CD4-positive, alpha-beta T cell treated with Interleukin-2 at 100 ng/mL for 4 hours (primary cell): ENCODE measurements around the gene EDIL3.
"Not testable (repeated sequence)": the region's sequence is repeated elsewhere in the genome, so short reads cannot be mapped to it uniquely, and the experiment has no call there.

ENCODE experiments used
- DNase-seq: peaks from one replicate; pipeline ENCODE4 v3.0.0-alpha.2; 2020; ENCODE audit warnings: low spot score

EDIL3 gene

DNA sequence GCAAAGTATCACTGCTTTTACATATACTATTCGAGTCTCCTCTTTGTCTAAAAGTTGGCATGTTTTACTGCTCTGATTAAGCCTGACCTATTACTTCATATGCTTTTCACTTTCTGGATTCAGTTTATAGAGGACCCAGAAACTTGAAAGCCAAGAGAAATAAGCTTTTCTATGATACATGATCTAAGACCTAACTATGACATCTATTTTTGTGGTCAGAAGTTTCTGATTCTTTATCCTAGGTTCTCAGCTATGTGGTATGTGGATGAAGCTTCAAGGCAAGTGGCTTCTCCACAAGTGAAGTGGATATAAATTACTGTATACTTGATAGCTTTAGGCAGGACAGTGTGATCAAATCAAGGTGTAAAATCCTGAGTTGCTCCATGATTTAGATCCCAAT lies 6.3 kb downstream of the EDIL3 start:
- DNase-seq: no peak

DNA sequence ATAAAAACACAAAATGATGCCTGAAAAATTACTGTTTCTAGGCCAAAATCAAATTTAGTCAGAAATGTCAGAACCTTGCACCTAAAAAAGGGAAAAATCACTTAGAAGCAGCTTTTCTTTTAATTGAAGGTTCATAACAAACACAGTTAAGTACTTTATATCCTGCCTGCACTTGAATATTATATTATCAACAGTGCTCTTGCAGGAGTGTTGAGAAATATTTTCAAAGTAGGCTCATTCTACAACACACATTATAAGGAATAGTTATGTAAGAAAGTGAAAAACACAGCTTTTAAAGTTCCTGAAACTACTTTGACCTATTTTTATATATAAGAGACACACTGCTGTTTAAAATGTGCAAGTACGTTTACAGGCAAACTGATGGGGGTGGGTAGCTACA lies 8.3 kb downstream of the EDIL3 start:
- no peak for DNase-seq

DNA sequence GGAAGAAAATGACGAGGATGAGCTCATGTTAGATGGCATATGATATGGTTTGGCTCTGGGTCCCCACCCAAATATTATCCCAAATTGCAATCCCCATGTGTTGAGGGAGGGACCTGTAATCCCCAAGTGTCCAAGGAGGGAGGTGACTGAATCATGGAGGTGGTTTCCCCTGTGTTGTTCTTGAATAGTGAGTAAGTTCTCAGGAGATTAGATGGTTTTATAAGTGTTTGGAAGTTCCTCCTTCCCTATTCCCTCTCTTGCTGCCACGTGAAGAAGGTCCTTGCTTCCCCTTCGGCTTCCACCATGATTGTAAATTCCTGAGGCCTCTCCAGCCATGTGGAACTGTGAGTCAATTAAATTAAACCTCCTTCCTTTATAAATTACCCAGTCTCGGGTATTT lies 10.1 kb downstream of the EDIL3 start:
- no peak for DNase-seq

DNA sequence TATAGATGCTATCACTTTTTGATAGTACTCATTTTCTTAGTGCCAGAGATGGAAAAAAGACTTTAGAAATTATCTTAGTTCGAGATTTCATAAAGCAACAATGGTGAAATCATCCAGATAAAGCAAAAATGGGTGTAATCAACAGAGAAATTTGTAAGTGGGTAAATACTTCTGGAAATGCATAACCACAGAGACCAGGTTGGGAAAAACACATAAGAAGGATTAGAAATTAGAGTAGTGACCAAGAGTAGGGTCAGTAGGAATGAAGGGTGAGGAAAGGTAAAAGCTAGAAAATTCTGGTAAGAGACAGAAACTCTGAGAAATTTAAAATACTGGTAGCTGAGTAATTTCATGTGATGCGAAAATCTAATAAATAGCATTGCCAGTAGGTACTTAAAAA lies 11.2 kb downstream of the EDIL3 start:
- DNase-seq: no peak

DNA sequence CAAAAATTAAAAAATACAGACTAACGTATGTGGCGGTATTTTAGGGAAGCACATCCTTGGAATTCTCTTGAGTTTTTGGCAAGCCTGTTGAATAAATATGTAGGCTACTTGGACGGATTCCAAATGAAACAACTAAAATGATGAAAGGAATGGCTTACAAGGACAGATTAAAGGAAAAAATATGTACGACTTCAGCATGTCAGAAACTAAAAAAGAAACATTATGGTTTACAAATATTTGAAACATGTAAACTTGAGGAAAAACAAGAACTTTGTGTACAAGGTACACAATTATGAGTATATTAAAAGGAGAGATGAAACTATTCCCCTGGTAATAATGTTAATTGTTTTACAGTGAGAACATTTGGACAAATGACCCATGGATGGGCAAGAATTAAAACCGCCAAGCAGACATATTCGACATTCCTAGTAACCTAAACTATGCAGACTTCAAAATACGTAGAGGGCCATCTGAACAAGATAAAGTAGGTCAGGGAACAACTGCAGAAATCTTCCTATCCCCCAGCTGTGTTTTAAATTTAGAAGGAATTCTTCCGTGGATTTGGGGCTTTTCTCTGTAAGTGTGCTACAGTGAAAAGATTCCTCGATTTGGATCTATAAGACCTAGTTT lies 12.5 kb downstream of the EDIL3 start:
- no peak for DNase-seq

DNA sequence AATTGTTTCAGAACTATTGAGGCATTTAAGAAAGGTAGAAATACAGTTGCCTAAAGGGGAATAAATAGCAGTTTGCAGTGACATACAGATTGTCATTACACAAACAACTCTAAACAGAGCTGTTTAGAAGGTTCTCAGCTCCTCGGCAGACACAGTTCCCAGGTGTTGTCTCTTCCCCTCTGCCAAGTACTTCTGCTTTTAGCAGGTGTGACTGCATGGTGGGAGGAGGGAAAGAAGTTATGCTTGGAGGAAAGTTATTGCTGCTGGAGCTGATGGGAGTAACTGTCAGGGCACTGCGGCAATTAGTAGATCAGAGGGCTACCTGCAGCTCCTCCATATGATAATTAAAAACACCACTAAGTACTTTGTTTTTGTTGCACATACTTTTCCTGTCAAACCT lies 14.5 kb downstream of the EDIL3 start:
- no peak for DNase-seq

DNA sequence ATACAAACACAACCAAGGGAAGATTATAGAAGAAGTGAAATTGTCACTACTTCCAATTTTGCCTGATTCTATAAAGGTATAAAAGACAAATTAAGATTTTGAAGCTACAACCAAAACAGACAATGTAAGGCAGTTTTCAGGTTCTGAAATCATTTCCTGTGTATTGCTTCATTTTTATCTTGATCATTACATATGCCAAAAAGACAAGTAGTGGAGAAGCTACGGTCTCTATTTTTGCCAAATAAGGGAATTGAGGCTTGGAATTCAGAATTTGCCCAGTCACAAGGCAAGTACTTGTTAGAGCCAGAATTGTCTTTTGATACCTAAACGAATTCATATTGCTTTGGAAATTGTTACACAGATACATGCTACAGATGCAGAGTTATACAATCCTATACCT lies 20.6 kb downstream of the EDIL3 start:
- no peak for DNase-seq

DNA sequence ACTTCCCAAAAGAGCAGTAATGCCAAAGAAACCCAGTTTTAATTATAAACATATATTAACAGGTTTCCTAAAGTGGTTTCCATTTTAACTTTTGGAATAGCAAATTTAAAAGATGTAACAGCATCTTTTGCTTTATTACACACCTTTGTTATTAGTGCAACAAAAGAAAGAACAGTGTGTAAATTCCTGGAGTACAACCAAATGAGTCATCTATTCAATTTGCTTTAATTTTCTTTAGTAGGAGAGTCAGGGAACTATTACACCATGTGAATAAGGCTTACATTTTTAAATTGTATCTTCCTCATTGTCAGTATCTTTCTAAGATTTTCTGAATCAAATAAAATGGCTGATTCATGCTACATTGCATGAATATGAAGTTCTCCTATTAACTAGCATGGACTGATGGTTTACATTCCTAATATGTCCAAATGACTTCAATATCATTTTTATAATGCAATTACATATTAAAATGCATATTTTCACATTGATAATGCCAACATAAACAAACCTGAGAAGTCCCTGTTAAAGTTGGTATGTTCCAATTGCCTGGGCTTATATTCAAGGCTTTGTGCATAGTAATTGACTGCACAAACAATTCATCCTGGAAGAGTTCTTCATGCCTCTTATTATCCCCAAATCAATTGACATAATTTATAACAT lies 22.5 kb downstream of the EDIL3 start:
- no peak for DNase-seq

DNA sequence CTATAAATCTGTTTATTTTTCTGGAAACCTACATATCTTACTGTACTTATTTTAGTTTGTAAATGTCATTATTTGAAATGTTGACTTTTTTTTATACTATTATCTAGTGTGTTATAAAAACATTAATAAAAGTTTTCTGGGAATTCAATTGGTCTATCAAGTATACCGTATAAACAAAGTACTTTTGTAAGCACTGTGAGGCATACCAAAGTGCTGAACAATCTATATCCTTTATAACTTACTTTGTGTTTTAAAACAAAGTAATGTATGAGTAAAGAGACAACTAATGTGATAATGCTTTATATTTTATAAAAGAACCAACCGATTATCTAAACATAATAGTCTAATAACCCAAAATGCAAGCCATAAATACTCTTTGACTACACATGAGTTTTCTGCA lies 23.1 kb downstream of the EDIL3 start:
- DNase-seq: no peak

DNA sequence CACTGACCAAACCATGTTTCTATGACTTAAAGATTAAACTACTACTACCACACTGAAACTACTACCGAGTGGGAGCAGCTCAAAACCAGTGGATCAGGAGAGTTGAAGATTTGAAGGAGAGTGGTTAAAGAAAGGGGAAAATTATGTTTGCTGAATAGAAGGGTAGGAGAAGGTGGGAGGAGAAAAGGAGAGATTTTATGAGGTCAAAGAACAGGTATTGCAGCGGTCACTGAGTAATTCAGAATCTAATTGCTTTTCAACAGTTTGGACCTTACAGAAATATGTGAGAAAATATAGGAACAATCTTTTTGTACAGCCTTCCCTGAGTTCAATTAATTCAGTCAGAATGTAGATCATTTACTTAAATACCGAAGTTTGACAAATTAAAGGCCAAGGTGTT lies 24.6 kb downstream of the EDIL3 start:
- DNase-seq: no peak

DNA sequence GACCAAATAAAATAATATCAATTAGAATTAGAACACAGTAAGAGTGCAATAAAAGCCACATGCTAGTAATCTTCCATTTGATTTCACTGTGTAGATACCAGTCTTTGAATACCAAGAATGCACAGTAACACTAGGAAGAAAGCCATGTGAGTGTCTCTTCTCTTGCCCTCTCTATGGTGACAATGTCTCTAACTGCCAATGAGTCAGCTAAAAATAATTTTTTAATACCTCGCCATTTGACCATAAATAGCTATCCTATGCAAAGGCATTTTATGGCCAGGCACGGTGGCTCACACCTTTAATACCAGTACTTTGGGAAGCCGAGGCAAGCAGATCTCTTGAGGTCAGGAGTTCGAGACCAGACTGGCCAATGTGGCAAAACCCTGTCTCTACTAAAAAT lies 30.6 kb downstream of the EDIL3 start:
- no peak for DNase-seq

DNA sequence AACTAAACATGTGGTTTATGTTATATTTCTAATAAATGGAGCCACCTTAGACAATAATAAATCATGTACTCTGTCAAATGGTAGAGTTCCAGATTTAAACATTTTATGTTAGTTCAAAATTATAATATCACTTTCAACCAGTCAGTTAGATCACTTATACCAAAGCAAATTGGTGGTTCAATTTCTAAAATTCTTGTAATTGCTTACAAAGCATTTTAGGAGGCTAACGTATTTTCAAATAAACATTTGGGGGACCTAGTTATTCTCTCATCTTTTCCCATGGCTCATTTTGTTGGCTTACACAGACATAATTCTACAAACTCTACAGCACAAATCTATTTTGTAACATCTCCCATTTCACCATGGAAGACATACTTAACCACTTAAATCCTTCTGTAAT lies 39.9 kb downstream of the EDIL3 start:
- no peak for DNase-seq

DNA sequence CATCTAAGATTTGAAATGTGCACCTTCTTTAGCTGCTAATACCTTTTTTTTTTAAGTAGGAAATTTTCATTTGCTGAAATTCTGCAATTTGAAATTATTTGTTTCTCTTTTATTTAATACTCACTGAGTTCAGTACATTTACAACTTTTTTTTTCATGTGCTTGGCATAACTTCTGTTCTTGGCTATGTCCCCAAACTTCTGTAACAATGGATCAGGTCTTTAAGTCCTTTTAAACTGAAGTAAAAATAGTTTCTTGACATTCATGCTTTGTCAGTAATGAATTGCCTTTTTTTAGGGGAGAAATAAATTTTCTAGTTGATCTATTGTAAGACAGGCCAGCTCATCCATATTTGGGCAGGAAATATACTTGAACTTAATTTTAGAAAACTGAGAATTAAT lies 41.5 kb downstream of the EDIL3 start:
- DNase-seq: no peak

DNA sequence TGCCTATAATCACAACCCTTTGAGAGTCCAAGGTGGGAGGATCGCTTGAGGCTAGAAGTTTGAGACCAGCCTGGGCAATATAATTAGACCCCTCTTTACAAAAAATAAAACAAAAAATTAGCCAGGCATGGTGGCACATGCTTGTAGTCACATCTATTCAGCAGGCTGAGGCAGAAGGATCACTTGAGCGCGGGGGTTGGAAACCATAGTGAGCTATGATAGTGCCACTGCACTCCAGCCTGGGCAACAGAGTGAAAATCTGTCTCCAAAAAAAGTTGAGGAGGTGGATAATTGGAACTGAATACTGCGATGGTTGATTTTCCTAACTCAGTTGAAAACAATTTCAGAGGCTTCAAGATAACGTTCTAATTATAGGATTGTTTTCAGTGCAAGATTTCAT lies 52.6 kb downstream of the EDIL3 start:
- DNase-seq: no peak

DNA sequence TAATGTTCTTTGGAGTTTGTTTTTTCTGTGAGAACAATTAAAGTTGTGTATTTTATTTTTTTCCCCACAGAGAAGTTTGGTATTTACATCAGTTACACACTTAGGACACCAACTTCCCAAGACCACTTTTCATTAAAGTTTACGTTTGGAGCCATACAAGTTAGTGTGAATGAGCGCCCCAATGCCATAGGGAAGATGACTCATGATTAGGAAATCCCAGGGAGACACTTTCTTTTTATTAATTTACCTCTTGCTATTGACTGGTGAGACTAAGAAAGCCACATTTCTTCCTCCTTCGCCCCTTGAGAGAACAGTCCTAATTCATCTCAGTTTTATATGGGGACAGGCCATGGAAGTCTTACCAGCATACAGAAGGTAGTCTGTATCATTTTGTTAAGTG lies 57.1 kb downstream of the EDIL3 start:
- DNase-seq: no peak

DNA sequence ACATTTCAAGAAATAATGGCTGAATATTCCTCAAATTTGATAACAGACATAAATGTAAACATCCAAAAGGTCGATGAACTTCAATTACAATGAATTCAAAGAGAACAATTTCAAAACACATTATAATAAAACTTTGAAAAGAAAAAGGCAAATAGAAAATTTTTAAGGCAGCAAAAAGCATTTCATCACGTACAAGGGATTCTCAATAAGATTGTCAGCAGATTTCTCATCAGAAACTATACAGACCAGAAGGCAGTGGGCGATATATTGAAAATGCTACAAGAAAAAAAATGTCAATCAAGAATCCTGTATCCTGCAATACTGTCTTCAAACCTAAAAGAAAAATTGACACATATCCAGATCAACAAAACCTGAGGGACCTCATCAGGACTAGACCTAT lies 62.0 kb downstream of the EDIL3 start:
- no peak for DNase-seq

DNA sequence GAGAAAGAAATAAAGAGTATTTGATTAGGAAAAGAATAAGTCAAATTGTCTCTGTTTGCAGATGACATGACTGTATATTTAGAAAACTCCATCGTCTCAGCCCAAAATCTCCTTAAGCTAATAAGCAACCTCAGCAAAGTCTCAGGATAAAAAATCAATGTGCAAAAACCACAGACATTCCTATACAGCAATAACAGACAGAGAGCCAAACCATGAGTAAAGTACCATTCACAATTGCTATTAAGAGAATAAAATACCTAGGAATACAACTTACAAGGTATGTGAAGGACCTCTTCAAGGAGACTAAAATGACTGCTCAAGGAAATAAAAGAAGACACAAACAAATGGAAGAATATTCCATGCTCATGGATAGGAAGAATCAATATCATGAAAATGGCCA lies 66.9 kb downstream of the EDIL3 start:
- DNase-seq: not testable (repeated sequence)

DNA sequence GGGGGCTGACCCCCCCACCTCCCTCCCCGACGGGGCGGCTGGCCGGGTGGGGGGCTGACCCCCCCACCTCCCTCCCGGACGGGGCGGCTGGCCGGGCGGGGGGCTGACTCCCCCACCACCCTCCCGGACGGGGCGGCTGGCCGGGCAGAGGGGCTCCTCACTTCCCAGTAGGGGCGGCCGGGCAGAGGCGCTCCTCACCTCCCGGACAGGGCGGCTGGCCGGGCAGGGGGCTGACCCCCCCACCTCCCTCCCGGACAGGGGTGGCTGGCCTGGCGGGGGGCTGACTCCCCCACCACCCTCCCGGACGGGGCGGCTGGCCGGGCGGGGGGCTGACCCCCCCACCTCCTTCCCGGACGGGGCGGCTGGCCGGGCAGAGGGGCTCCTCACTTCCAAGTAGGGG lies 72.4 kb downstream of the EDIL3 start:
- DNase-seq: not testable (repeated sequence)

DNA sequence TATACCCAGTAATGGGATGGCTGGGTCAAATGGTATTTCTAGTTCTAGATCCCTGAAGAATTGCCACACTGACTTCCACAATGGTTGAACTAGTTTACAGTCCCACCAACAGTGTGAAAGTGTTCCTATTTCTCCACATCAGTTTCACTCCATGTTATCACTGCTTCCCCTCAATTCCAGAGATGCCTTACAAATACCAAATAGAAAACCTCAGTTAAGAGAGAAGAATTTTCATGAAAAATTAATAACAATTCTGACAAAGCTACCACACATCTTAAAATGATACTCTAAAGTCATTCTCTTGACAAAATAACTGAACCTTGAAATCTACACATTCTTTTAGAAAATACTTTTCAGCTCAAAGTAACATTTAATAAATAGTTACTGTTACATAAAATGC lies 74.8 kb downstream of the EDIL3 start:
- not testable (repeated sequence) for DNase-seq

DNA sequence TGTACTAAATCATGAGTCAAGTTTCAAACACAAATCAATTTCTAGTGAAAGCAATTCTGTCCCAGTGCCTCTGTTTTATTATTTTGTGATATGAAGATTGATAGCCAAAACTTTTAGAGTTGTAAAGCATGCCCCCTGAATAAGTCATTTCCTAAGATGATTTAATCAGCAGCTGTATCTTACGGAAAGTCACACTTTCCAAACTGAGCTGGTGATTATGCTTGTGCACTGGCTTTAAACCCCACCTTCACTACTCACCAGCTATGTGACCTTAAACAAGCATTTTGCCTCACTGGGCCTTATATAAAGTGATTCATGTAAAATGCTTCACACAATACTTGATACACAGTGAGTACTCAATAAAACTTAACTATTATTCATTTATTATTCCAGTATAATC lies 78.1 kb downstream of the EDIL3 start:
- no peak for DNase-seq

DNA sequence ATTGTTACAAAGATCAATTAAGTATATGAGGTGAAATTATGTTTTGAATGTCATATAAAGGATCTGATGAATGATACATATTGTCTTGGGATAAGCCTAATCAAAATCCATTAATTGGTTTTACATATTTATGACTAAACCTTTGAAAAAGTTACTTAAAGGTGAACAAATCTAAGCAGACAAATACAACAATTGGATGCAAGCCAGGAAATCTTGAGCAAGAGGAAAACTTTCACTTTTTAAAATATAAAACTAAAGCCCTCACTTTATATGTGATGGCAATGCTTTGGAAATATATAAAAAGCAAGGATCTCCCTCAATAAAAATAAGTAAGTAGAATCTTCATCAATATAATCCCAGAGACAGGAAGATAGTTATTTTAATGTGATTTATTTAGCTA lies 80.1 kb downstream of the EDIL3 start:
- DNase-seq: no peak

DNA sequence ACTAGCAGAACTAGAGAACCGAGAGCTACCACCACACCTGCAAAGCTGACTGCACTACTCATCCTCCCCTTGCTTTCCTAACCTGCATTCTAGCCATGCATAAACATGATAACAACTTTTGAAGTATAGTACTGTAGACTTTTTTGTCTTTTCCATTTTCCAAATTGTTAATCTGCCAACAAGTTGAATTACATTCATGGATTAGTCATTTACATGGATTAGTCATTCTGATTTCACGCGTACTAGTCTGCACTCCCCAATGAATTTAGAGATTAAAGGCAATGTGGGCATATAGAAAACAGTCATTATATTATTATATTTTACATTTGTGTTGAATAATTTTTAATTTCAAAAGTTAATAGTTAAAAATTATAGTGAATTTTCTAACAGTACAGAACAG lies 81.4 kb downstream of the EDIL3 start:
- DNase-seq: no peak

DNA sequence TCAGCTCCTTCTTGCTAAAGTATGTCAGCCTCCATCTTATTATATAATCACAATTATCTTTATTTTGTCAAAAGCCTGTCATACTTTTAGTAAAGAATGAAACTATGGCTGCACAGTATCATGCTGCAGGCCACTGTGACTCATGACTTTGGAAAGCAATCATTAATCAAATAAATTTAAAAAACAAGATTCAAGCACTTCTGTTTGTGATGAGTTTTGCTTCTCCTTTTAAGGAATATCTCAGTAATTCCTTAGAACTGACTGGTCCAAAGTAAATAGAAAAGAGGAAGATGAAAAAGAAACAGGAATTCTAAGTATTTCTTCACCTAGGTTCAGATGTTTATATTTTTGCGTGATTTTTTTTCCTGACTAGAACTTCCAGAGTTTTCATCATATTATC lies 83.1 kb downstream of the EDIL3 start:
- no peak for DNase-seq

DNA sequence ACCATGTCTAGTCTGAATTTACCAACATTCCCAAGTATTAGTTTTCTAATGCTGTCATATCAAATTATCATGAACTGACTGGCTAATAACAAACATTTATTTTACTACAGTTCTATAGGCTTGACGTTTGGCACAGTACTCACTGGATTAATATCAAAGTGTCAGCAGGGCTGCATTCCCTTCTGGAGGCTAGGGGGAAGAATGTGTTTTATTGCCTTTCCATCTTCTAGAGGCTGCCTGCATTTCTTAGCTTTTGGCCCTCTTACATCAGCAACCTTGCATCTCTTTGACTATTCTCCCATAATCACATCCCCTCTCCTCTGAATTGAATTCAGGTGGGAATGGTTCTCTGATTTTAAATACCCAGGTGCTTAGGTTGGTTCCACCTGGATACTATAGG lies 84.7 kb downstream of the EDIL3 start:
- no peak for DNase-seq
